Ecto neural progenitor cell (in vitro differentiated cells): Measurements from ENCODE around the gene DNPEP.
"Not testable (repeated sequence)": the region's sequence is repeated elsewhere in the genome, so short reads cannot be mapped to it uniquely, and the experiment has no call there.

Source experiments
- DNase-seq: peaks from one replicate; pipeline ENCODE4 v3.0.0-alpha.2; 2018; ENCODE audit warnings: low spot score

Gene DNPEP

GRCh38 chr2:219400562-219400961 lies 12.8 kb upstream of the DNPEP start:
- no peak for DNase-seq

- no peak for DNase-seq
Measured at GRCh38 chr2:219399716-219400478, 12.2 kb upstream of the DNPEP start.

GRCh38 chr2:219398721-219399363 lies 11.1 kb upstream of the DNPEP start:
- no peak for DNase-seq

- no peak for DNase-seq
Measured at GRCh38 chr2:219396863-219397457, 9.2 kb upstream of the DNPEP start.

- no peak for DNase-seq
Measured at GRCh38 chr2:219395609-219396008, 7.9 kb upstream of the DNPEP start.

GRCh38 chr2:219395056-219395455 lies 7.3 kb upstream of the DNPEP start:
- DNase-seq, result not testable (repeated sequence)

- no peak for DNase-seq
Measured at GRCh38 chr2:219392754-219393153, 5.0 kb upstream of the DNPEP start.

GRCh38 chr2:219388907-219389156 lies 1.1 kb upstream of the DNPEP start:
- DNase-seq, result no peak

GRCh38 chr2:219388121-219388906 lies 602 bp upstream of the DNPEP start:
- peak; percentile 98 for DNase-seq

GRCh38 chr2:219386532-219387280 lies 1.0 kb downstream of the DNPEP start:
- no peak for DNase-seq

GRCh38 chr2:219385958-219386520 lies 1.7 kb downstream of the DNPEP start:
- DNase-seq, result no peak

GRCh38 chr2:219384859-219385258 lies 2.9 kb downstream of the DNPEP start:
- DNase-seq, result no peak

- no peak for DNase-seq
Measured at GRCh38 chr2:219384083-219384713, 3.5 kb downstream of the DNPEP start.

GRCh38 chr2:219381448-219381847 lies 6.3 kb downstream of the DNPEP start:
- DNase-seq, result no peak

GRCh38 chr2:219380926-219381325 lies 6.8 kb downstream of the DNPEP start:
- DNase-seq, result no peak

- DNase-seq, result no peak
Measured at GRCh38 chr2:219378163-219378851, 9.4 kb downstream of the DNPEP start.

- no peak for DNase-seq
Measured at GRCh38 chr2:219369447-219369861, 18.3 kb downstream of the DNPEP start.

- DNase-seq, result no peak
Measured at GRCh38 chr2:219368690-219369191, 19.0 kb downstream of the DNPEP start.

- no peak for DNase-seq
Measured at GRCh38 chr2:219362524-219363164, 25.1 kb downstream of the DNPEP start.

GRCh38 chr2:219362072-219362471 lies 25.6 kb downstream of the DNPEP start:
- DNase-seq, result no peak
